HG03521 (cell line): ENCODE data around the gene DMRT2.

Experiments used
- ATAC-seq: cut with Tn5 transposase; IDR thresholded peaks from one replicate; pipeline ENCODE4 v1.9.1; 2021; ENCODE audit warnings: mild to moderate bottlenecking, moderate library complexity; ENCODE audit not compliant: unreplicated experiment

The DMRT2 gene

GRCh38 chr9:1046639-1047572 is 3.3 kb upstream of the DMRT2 start:
- no peak for ATAC-seq

- no peak for ATAC-seq
These were observed 2.4 kb upstream of the DMRT2 start for GRCh38 chr9:1047591-1048230.

GRCh38 chr9:1048231-1048619 is 1.9 kb upstream of the DMRT2 start:
- no peak for ATAC-seq

- ATAC-seq: no peak
These were observed 1.3 kb upstream of the DMRT2 start for GRCh38 chr9:1048811-1049210.

GRCh38 chr9:1049641-1050040 is 516 bp upstream of the DMRT2 start:
- no peak for ATAC-seq

GRCh38 chr9:1051210-1051583 is 1.0 kb downstream of the DMRT2 start:
- no peak for ATAC-seq

GRCh38 chr9:1051584-1052275 is 1.6 kb downstream of the DMRT2 start:
- ATAC-seq: no peak

GRCh38 chr9:1052365-1053281 is 2.5 kb downstream of the DMRT2 start:
- ATAC-seq: no peak

GRCh38 chr9:1053282-1053621 is 3.1 kb downstream of the DMRT2 start:
- ATAC-seq: no peak

- no peak for ATAC-seq
These were observed 3.8 kb downstream of the DMRT2 start for GRCh38 chr9:1053986-1054425.

- ATAC-seq: no peak
These were observed 5.0 kb downstream of the DMRT2 start for GRCh38 chr9:1055166-1055565.

GRCh38 chr9:1057910-1058309 is 7.8 kb downstream of the DMRT2 start:
- no peak for ATAC-seq

GRCh38 chr9:1058826-1059487 is 8.8 kb downstream of the DMRT2 start:
- ATAC-seq: no peak

- no peak for ATAC-seq
These were observed 15.0 kb downstream of the DMRT2 start for GRCh38 chr9:1065130-1065529.

- no peak for ATAC-seq
These were observed 20.5 kb downstream of the DMRT2 start for GRCh38 chr9:1070692-1071091.

- ATAC-seq: no peak
These were observed 21.6 kb downstream of the DMRT2 start for GRCh38 chr9:1071730-1072129.

GRCh38 chr9:1073497-1073896 is 23.3 kb downstream of the DMRT2 start:
- ATAC-seq: no peak

- no peak for ATAC-seq
These were observed 27.5 kb downstream of the DMRT2 start for GRCh38 chr9:1077616-1078015.

- no peak for ATAC-seq
These were observed 33.3 kb downstream of the DMRT2 start for GRCh38 chr9:1083325-1083913.

GRCh38 chr9:1085086-1085485 is 34.9 kb downstream of the DMRT2 start:
- no peak for ATAC-seq
